ENCODE measurements around the gene MACROD2. TPM values are rescaled to one million over a fixed set of nuclear protein-coding genes. Genes with fewer than 3 reads are reported as not detected.

MACROD2 gene
- total RNA-seq, 1 donor from 2014 or later = 2.4 TPM

- Histone ChIP-seq H4K20me1 (ENCODE audit: insufficient read depth, low read length) (no peaks in the 10 kb centered on the region), H3K36me3 (ENCODE audit: insufficient read depth, low read length) (no peaks in the 10 kb centered on the region), H3K9me3 (ENCODE audit: insufficient read depth, low read depth, low read length) (no peaks in the 10 kb centered on the region), H2AFZ (ENCODE audit: low read depth, low read length) (no peak overlapping the region), H3K27me3 (ENCODE audit: insufficient read depth, low read length) (no peaks in the 10 kb centered on the region), H3K4me1 (ENCODE audit: insufficient read depth, low read length) (peaks cover 3% of the 10 kb centered on the region), H3K4me2 (ENCODE audit: low read length) (no peak overlapping the region), H3K27ac (ENCODE audit: low read depth, low read length) (no peak overlapping the region), H3K4me3 (ENCODE audit: insufficient read depth, low read depth, low read length) (no peak overlapping the region), H3K79me2 (ENCODE audit: insufficient read depth, low read length) (no peaks in the 10 kb centered on the region), H3K9ac (ENCODE audit: low read length) (no peak overlapping the region)
- DNase-seq (ENCODE audit: low read depth) = no peak
- H3K4me3 Mint-ChIP-seq (ENCODE audit: unreplicated experiment) = no peak overlapping the region
- H3K27me3 Mint-ChIP-seq (ENCODE audit: low read depth, unreplicated experiment) = no peaks in the 10 kb centered on the region
- no peak for FAIRE-seq
- H3K9me3 Mint-ChIP-seq (ENCODE audit: unreplicated experiment) = peaks cover 1% of the 10 kb centered on the region
- TF ChIP-seq CTCF (IDR thresholded peaks at IDR 0.05; ENCODE audit: insufficient read depth, low read depth, low read length) = no peak
- TF ChIP-seq EZH2 (IDR thresholded peaks at IDR 0.05; ENCODE audit: insufficient read depth, low read length) = no peak
- no peak overlapping the region for H3K27ac Mint-ChIP-seq (ENCODE audit: unreplicated experiment)
- peaks cover 35% of the 10 kb centered on the region for H3K4me1 Mint-ChIP-seq (ENCODE audit: low read depth, unreplicated experiment)
- no peaks in the 10 kb centered on the region for H3K36me3 Mint-ChIP-seq (ENCODE audit: low read depth, unreplicated experiment)
These were observed 952.2 kb downstream of the MACROD2 start for GRCh38 chr20:14947536-14947935.

- Histone ChIP-seq H3K79me2 (ENCODE audit: insufficient read depth, low read length) (no peaks in the 10 kb centered on the region), H3K4me3 (ENCODE audit: insufficient read depth, low read depth, low read length) (no peak overlapping the region), H2AFZ (ENCODE audit: low read depth, low read length) (no peak overlapping the region), H3K4me1 (ENCODE audit: insufficient read depth, low read length) (peaks cover 3% of the 10 kb centered on the region), H3K27ac (ENCODE audit: low read depth, low read length) (no peak overlapping the region), H3K9me3 (ENCODE audit: insufficient read depth, low read depth, low read length) (no peaks in the 10 kb centered on the region), H3K27me3 (ENCODE audit: insufficient read depth, low read length) (no peaks in the 10 kb centered on the region), H3K9ac (ENCODE audit: low read length) (no peak overlapping the region), H3K4me2 (ENCODE audit: low read length) (no peak overlapping the region), H4K20me1 (ENCODE audit: insufficient read depth, low read length) (no peaks in the 10 kb centered on the region), H3K36me3 (ENCODE audit: insufficient read depth, low read length) (no peaks in the 10 kb centered on the region)
- no peak for TF ChIP-seq CTCF (IDR thresholded peaks at IDR 0.05; ENCODE audit: insufficient read depth, low read depth, low read length)
- TF ChIP-seq EZH2 (IDR thresholded peaks at IDR 0.05; ENCODE audit: insufficient read depth, low read length) = no peak
- FAIRE-seq = no peak
- Mint-ChIP-seq H3K36me3 (ENCODE audit: low read depth, unreplicated experiment) (no peaks in the 10 kb centered on the region), H3K4me1 (ENCODE audit: low read depth, unreplicated experiment) (peaks cover 34% of the 10 kb centered on the region), H3K27ac (ENCODE audit: unreplicated experiment) (no peak overlapping the region), H3K4me3 (ENCODE audit: unreplicated experiment) (no peak overlapping the region), H3K27me3 (ENCODE audit: low read depth, unreplicated experiment) (no peaks in the 10 kb centered on the region), H3K9me3 (ENCODE audit: unreplicated experiment) (peaks cover 1% of the 10 kb centered on the region)
- DNase-seq (ENCODE audit: low read depth) = no peak
These were observed 952.6 kb downstream of the MACROD2 start for GRCh38 chr20:14947946-14948345.

- Histone ChIP-seq H2AFZ (ENCODE audit: low read depth, low read length) (no peak overlapping the region), H3K4me3 (ENCODE audit: insufficient read depth, low read depth, low read length) (no peak overlapping the region), H3K9ac (ENCODE audit: low read length) (no peak overlapping the region), H3K9me3 (ENCODE audit: insufficient read depth, low read depth, low read length) (no peaks in the 10 kb centered on the region), H3K4me2 (ENCODE audit: low read length) (no peak overlapping the region), H3K27ac (ENCODE audit: low read depth, low read length) (no peak overlapping the region), H4K20me1 (ENCODE audit: insufficient read depth, low read length) (no peaks in the 10 kb centered on the region), H3K36me3 (ENCODE audit: insufficient read depth, low read length) (no peaks in the 10 kb centered on the region), H3K79me2 (ENCODE audit: insufficient read depth, low read length) (no peaks in the 10 kb centered on the region), H3K4me1 (ENCODE audit: insufficient read depth, low read length) (peaks cover 3% of the 10 kb centered on the region), H3K27me3 (ENCODE audit: insufficient read depth, low read length) (no peaks in the 10 kb centered on the region)
- DNase-seq (ENCODE audit: low read depth) (no peak), FAIRE-seq (no peak)
- peaks cover 1% of the 10 kb centered on the region for H3K9me3 Mint-ChIP-seq (ENCODE audit: unreplicated experiment)
- no peaks in the 10 kb centered on the region for H3K27me3 Mint-ChIP-seq (ENCODE audit: low read depth, unreplicated experiment)
- no peak overlapping the region for H3K27ac Mint-ChIP-seq (ENCODE audit: unreplicated experiment)
- no peak overlapping the region for H3K4me3 Mint-ChIP-seq (ENCODE audit: unreplicated experiment)
- no peaks in the 10 kb centered on the region for H3K36me3 Mint-ChIP-seq (ENCODE audit: low read depth, unreplicated experiment)
- TF ChIP-seq CTCF (IDR thresholded peaks at IDR 0.05; ENCODE audit: insufficient read depth, low read depth, low read length) (no peak), EZH2 (IDR thresholded peaks at IDR 0.05; ENCODE audit: insufficient read depth, low read length) (no peak)
- H3K4me1 Mint-ChIP-seq (ENCODE audit: low read depth, unreplicated experiment) = peaks cover 33% of the 10 kb centered on the region
These were observed 953.1 kb downstream of the MACROD2 start for GRCh38 chr20:14948416-14948815.
